Right renal pelvis (tissue), 4 donors: ENCODE data around the gene NECTIN3. TPM values are rescaled to one million over a fixed set of nuclear protein-coding genes. Genes with fewer than 3 reads are reported as not detected.

Experiments
- DNase-seq, 4 donors: peaks; one replicate each; pipeline ENCODE4 v3.0.0-alpha.2; 2013; ENCODE audit warnings: low read depth in 4 of 4, low spot score in 3 of 4, missing footprints in 1 of 4
- polyA plus RNA-seq, 4 donors: library from polyadenylated mRNA; unstranded; fragments of 120-200 nt; gene quantifications; one replicate each; pipeline ENCODE4 v1.2.1, GENCODE V29; 2013; ENCODE audit not compliant: insufficient read length in 4 of 4

The NECTIN3 gene
- polyA plus RNA-seq, 4 donors, result 33.2 to 48.2 (median 41.7) TPM

DNA sequence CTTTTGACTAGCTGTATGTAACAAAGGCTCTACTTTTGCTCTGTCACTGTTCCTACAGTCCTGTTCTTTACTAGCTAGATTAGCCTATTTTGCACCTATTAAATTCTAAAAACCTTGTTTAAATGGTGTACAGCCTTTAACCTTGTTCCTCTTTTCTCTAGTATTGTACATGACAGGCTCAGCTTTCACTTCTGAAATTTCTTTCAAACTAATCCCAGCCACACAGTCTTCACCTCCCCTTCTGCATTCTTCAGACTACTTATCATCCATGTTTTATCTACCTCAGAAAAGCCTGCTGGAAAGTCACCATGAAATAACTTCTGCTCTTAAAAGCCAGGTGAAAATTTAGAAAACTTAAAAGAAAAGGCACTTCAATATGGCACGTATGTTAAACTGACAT is 122.4 kb downstream of the NECTIN3 start:
- no peak for DNase-seq

DNA sequence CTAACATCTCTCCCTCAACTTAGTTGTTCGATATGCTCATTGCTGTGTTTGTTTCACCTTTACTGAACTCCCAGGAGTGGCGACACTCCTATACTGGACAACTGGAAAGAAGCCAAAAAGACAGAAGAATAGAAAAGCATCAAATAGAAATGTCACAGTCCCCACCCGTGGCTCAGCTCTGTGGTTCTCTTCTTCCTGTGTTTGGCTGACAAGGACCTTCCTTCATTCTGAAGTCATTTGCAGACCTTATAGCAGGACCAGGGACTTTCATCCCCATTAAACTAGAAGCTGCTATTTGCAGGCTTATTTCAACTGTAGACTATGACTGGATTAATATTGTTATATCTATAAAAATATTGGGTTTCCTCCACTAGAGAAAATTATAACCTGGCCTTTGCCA is 125.9 kb downstream of the NECTIN3 start:
- DNase-seq, result no peak

DNA sequence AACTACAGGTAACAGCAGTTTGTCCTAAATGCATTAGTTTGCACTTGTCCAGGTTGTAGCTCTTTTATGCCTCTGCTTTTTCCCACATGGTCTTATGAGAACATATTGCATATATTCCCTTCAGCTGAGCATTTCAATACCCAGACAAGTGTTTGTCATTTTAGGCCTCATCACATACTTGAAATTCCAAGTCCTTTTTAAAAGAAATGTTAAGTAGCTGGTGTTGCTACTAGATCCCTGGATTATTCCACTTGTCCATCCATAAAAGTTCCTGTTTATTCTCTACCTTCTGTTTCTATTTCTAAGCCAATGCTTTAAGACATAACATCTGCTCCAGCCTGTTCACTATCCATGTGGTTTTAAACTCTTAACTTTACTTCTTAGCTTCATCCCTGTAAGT is 128.4 kb downstream of the NECTIN3 start:
- DNase-seq, result no peak

GRCh38 chr3:111210003-111210711 is 138.5 kb downstream of the NECTIN3 start:
- no peak for DNase-seq

- no peak for DNase-seq
Measured at GRCh38 chr3:111210866-111211564, 139.4 kb downstream of the NECTIN3 start.

- no peak for DNase-seq
Measured at GRCh38 chr3:111212511-111212910, 140.9 kb downstream of the NECTIN3 start.

- DNase-seq, result no peak
Measured at GRCh38 chr3:111215481-111215880, 143.9 kb downstream of the NECTIN3 start.

DNA sequence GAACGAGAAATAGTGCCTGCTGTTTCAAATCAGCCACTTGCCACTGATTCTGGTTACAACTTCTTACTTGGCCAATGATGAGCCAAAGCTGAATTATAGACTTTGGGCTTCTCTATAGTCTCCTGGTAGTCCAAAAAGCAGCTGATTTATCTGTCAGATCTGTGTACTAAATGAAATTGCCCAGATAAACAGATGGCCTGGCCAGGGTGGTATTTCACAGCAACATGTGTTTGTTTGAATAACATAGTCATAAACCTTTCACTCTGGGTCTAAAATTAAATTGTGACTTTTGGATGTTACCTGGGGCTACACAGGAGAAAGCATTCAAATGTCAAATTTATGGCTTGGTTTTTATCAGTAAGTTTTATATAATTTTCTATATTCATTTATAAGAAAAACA is 147.0 kb downstream of the NECTIN3 start:
- DNase-seq, result no peak

- DNase-seq, result no peak
Measured at GRCh38 chr3:111227216-111227615, 155.6 kb downstream of the NECTIN3 start.

GRCh38 chr3:111229301-111229700 is 157.7 kb downstream of the NECTIN3 start:
- DNase-seq, result no peak

- DNase-seq, result no peak
Measured at GRCh38 chr3:111236836-111237713, 165.5 kb downstream of the NECTIN3 start.

GRCh38 chr3:111237946-111238345 is 166.3 kb downstream of the NECTIN3 start:
- DNase-seq, result no peak

DNA sequence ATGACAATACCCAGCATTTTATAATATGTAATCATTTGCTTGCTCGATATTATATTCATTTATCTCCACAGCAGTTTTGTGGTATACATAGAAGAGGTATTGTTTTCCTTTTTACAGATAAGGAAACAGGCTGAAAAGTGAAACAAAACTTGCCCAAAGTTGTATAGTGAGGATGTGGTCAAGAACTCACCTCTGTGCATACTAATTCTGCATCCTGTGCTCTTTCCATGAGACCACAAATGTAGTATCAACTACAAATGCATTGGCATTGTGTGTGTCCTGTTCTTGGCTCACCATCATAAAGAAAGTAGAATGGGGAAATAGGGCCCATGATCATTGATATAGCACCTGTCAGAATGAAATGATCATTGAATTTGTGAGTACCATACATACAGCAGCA is 167.3 kb downstream of the NECTIN3 start:
- DNase-seq, result no peak

GRCh38 chr3:111241960-111242359 is 170.3 kb downstream of the NECTIN3 start:
- no peak for DNase-seq
